ENCODE data around the gene PCK2.

PCK2 gene

DNA sequence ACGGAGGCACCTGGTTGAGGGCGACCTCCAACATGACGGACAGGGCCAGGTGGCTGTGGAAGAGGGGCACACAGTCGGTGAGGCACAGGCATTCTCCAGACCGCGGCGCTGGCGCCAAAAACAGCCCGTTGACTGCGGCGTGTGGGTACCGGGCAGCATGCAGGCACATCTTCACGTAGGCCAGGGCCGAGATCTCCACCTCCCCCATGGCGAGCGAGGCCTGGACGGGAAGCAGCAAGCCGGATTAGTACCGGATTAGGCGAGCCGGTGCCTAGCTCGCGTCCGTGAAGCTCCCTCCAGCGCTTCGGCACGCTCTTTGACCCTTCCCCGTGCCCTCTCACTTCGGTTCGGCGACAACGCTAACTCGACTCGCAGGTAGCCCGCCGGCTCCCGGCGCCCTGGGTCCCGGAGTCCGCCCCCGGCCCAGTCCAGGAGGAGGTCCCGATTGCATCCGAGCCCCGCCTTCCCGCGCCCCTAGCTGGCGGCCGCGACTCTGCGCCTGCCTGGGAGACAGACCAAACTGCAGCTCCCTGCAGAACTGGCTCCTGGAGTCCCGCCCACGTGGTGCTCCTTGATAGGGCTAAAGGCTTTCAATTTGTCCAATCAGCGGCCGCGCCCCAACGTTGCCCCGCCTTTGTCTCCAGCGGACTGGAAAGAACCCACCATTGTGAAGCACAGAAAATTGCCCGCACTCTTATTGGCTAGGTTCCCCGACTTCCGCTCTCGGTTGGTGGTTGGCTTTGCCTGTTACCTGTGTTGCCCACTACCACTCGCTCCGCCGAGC, 47.2 kb downstream of the PCK2 start, which contains the start of gene EMC9:
Gene EMC9 (minus strand): TSS at position 495 of the 784 bp plus-strand sequence. CDS start 287 bp downstream, at position 208.
- DNase-seq: peak; percentile 99

- DNase-seq: no peak
Measured at GRCh38 chr14:24143511-24143910, 49.4 kb downstream of the PCK2 start.

- DNase-seq: no peak
Measured at GRCh38 chr14:24144451-24144850, 50.3 kb downstream of the PCK2 start.

- DNase-seq: no peak
Measured at GRCh38 chr14:24145219-24145618, 51.1 kb downstream of the PCK2 start.

- DNase-seq: no peak
Measured at GRCh38 chr14:24145690-24146452, 51.8 kb downstream of the PCK2 start.

- peak; percentile 89 for DNase-seq
Measured at GRCh38 chr14:24146453-24146977, 52.4 kb downstream of the PCK2 start, which contains the start of gene PSME2. PSME2 (minus strand) TSS chr14:24146610; CDS start chr14:24146581, 29 bp downstream.

DNA sequence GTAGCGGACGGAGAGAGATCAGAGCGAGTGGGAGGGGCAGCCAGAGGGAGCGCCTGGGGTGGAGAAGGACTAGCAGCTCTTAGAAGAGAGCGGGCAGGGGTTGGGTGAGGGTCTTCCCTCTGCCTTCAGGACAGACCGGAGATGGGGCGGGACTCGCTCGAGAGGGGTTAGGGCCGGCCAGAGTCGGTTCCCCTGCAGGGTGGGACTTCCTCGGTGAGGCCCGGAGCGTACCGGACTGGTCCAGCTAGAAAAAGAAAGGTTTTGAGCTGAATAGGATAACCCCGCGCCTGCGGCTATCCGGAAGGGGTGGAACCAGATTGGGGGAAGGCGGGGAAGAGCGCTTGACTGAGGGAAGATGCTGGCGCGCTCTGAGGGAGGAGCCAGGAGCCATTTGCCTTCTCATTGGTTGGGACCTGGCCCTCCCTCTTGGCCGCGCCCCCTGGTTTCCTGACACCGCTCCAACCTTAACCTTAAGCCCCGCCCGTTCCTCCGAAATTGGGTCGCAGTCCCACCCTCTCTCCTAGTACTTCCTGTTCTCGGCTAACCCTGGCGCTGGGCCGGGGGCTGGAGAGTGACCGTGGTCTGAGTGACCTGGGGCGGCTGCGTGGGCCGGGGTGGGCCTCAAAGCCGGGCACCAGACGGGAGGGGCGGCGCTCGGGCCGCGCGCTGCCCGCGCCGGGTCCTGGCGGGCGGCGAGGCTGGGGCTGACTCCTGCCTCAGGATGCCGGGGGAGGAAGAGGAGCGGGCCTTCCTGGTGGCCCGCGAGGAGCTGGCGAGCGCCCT, 53.1 kb downstream of the PCK2 start, which contains the start of gene RNF31:
Gene RNF31 (plus strand): TSS at position 521 of the 783 bp plus-strand sequence. CDS start 201 bp downstream, at position 722.
- DNase-seq: peak; percentile 86

GRCh38 chr14:24147761-24148428, 53.8 kb downstream of the PCK2 start:
- no peak for DNase-seq

DNA sequence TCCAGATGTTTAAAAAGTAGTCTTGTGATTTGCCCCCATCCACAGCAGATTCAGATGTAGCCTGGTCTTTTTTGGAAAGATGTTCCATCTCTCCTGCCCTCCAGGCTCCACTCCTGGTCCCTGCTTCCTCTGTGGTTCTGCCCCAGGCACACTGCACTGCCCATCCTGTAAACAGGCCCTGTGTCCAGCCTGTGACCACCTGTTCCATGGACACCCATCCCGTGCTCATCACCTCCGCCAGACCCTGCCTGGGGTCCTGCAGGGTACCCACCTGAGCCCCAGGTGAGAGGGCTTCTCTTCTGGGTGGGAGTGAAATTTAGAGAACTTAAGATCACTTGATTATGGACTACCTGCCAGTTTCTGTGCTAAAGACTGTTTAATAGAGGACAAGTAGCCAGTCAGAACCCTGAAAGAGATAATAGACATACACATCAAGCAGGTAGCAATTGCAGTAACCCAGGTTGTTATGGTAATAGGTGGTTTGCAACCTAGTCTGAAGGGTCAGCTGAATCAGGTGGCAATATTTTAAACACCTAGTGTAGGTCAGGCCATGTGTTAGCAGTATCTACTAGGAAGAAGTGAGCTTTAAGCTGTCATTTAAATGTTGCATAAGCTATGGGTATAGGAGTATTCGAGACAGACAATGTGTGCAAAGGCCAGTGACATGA, 55.3 kb downstream of the PCK2 start:
- no peak for DNase-seq

- DNase-seq: no peak
Measured at GRCh38 chr14:24150061-24150460, 56.0 kb downstream of the PCK2 start.

- no peak for DNase-seq
Measured at GRCh38 chr14:24150567-24150966, 56.5 kb downstream of the PCK2 start.

DNA sequence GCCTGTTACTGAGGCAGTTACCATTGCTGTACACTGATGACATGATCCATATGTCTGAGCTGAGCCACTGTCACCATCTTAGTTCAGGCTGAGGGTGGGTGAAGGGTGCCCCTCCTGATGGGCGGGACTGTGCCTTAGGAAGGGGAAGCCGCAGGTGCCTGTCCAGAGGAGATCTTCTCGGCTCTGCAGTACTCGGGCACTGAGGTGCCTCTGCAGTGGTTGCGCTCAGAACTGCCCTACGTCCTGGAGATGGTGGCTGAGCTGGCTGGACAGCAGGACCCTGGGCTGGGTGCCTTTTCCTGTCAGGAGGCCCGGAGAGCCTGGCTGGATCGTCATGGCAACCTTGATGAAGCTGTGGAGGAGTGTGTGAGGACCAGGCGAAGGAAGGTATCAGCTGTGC, 56.9 kb downstream of the PCK2 start:
- no peak for DNase-seq

DNA sequence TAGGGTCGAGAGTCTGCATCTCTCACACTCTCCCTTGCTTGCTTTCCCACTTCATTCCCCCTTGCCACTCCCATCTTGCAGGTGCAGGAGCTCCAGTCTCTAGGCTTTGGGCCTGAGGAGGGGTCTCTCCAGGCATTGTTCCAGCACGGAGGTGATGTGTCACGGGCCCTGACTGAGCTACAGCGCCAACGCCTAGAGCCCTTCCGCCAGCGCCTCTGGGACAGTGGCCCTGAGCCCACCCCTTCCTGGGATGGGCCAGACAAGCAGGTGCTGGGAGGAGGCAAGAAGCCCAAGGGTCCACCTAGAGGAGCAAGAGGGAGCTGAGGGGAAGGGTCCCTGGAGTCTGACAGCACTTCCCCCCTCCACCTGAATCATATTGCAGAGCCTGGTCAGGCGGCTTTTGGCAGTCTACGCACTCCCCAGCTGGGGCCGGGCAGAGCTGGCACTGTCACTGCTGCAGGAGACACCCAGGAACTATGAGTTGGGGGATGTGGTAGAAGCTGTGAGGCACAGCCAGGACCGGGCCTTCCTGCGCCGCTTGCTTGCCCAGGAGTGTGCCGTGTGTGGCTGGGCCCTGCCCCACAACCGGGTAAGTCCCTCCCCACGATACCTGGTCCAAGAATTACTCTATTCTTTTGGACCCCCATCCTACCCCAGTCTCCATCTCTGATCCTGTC, 57.4 kb downstream of the PCK2 start:
- DNase-seq: no peak

Data from NCI-H1048 (cell line).